Measurements from ENCODE around the gene GNPTAB. TPM values are rescaled to one million over a fixed set of nuclear protein-coding genes. Genes with fewer than 3 reads are reported as not detected.

GNPTAB gene
- total and polyA plus RNA-seq, 2 of the 8 experiments (the other 6 are each of a cell fraction or from before 2014, with no cell fraction given), result 21.5 to 51.3 TPM

- H2AFZ ChIP-seq (ENCODE audit: low read length), result no peak overlapping the region
- no peaks in the 10 kb centered on the region for H3K27me3 ChIP-seq (replicated peaks in 1 of 4; ENCODE audit: control insufficient read depth in 3 of 4, extremely low read depth in 1 of 4, insufficient read depth in 3 of 4, low read length in 3 of 4)
- 93% methylated on average over 2 of the region's 4 CpGs; no CpG with 5 or more reads in 1 of the 2 experiments for WGBS, 2 experiments (ENCODE audit: extremely low coverage in 1 of 2, insufficient coverage in 1 of 2, insufficient read length in 1 of 2, insufficient replicate concordance in 2 of 2, low coverage in 1 of 2, low lambda C conversion rate in 2 of 2, missing lambda C conversion rate in 1 of 2)
- no peaks in the 10 kb centered on the region for H3K23me2 ChIP-seq (ENCODE audit: low read depth, low read length)
- H2BK5ac ChIP-seq (ENCODE audit: low read depth, low read length), result no peak overlapping the region
- no peaks in the 10 kb centered on the region for H4K20me1 ChIP-seq (replicated peaks in 1 of 2; ENCODE audit: control insufficient read depth in 1 of 2, insufficient read depth in 2 of 2, low read length in 2 of 2)
- no peak overlapping the region for H3K4me2 ChIP-seq (ENCODE audit: insufficient read depth in 1 of 2, low read depth in 2 of 2, low read length in 2 of 2)
- H4K5ac ChIP-seq (ENCODE audit: insufficient read length, low read depth, low read length), result no peak overlapping the region
- no peaks in the 10 kb centered on the region for H3K79me2 ChIP-seq (ENCODE audit: control insufficient read depth in 1 of 2, insufficient read depth in 2 of 2, low read length in 2 of 2)
- no peak overlapping the region for H3K27ac ChIP-seq (ENCODE audit: low read depth, low read length)
- no peak overlapping the region for H3K4me3 ChIP-seq (ENCODE audit: extremely low read depth in 1 of 4, insufficient read depth in 2 of 4, low read depth in 3 of 4, low read length in 4 of 4)
- DNase-seq (ENCODE audit: low read depth in 1 of 2, low spot score in 2 of 2) (no peak), FAIRE-seq (no peak)
- H2AK5ac ChIP-seq (ENCODE audit: low read depth, low read length), result no peak overlapping the region
- no peak overlapping the region for H3K23ac ChIP-seq (ENCODE audit: insufficient read length)
- H3K18ac ChIP-seq (ENCODE audit: extremely low read depth, low read length), result no peak overlapping the region
- H3K4ac ChIP-seq (replicated peaks; ENCODE audit: insufficient read length, low read depth, low read length), result no peak overlapping the region
- H2BK12ac ChIP-seq (ENCODE audit: low read depth, low read length), result no peak overlapping the region
- H3K36me3 ChIP-seq (ENCODE audit: control insufficient read depth in 2 of 4, insufficient read depth in 4 of 4, low read length in 3 of 4), result no peaks in the 10 kb centered on the region
- H3K79me1 ChIP-seq (ENCODE audit: low read depth, low read length), result no peaks in the 10 kb centered on the region
- ChIA-PET POLR2A (ENCODE audit: partially characterized antibody) (interaction anchor here (0.8 kb wide), 1 partner anchor 48 kb away, joined by 3 read pairs; no protein-coding TSS in a partner anchor), CTCF (ENCODE audit: partially characterized antibody) (interaction anchor here (0.6 to 16.1 kb wide), 18 partner anchors 11 to 585 kb away, joined by 3 to 190 read pairs (median 4); partner anchors contain the start of gene GNPTAB)
- no peak overlapping the region for H3K14ac ChIP-seq (ENCODE audit: insufficient read length)
- no peaks in the 10 kb centered on the region for H3K4me1 ChIP-seq (replicated peaks in 1 of 4; ENCODE audit: control insufficient read depth in 3 of 4, insufficient read depth in 4 of 4, low read length in 3 of 4)
- no peak overlapping the region for H4K91ac ChIP-seq (replicated peaks; ENCODE audit: insufficient read length, low read length)
- H2BK120ac ChIP-seq (replicated peaks; ENCODE audit: low read depth, low read length), result no peak overlapping the region
- H2BK20ac ChIP-seq (ENCODE audit: low read length), result no peak overlapping the region
- no peak overlapping the region for H4K8ac ChIP-seq (ENCODE audit: extremely low read depth, insufficient read depth, low read length)
- no peak overlapping the region for H3K56ac ChIP-seq (replicated peaks; ENCODE audit: insufficient read length, low read depth, low read length)
- no peak overlapping the region for H2BK15ac ChIP-seq (ENCODE audit: low read length)
- H3K9me3 ChIP-seq (ENCODE audit: insufficient read depth in 2 of 2, low read depth in 1 of 2, low read length in 1 of 2), result no peaks in the 10 kb centered on the region
- H3K9ac ChIP-seq (replicated peaks in 1 of 4; ENCODE audit: extremely low read depth in 1 of 4, low read depth in 3 of 4, low read length in 3 of 4), result no peak overlapping the region
- TF ChIP-seq YY1 (IDR thresholded peaks at IDR 0.05; ENCODE audit: low read depth, low read length) (no peak), ATF2 (IDR thresholded peaks at IDR 0.05; ENCODE audit: low read length) (no peak), GABPA (IDR thresholded peaks at IDR 0.05; ENCODE audit: borderline replicate concordance, insufficient read depth, low read length) (no peak), CHD2 (IDR thresholded peaks at IDR 0.05; ENCODE audit: low read length) (no peak), SRF (IDR thresholded peaks at IDR 0.05; ENCODE audit: low read depth, low read length) (no peak), RAD21 (IDR thresholded peaks at IDR 0.05 in 1 of 2, conservative IDR thresholded peaks at IDR 0.05 in 1 of 2; ENCODE audit: low read depth in 2 of 2, low read length in 2 of 2) (no peak), NANOG (IDR thresholded peaks at IDR 0.05; ENCODE audit: insufficient read depth, low read depth, low read length, poor library complexity, severe bottlenecking) (no peak), SIX5 (IDR thresholded peaks at IDR 0.05; ENCODE audit: low read depth, low read length) (no peak), TAF1 (IDR thresholded peaks at IDR 0.05; ENCODE audit: low read depth, low read length) (no peak), SP4 (IDR thresholded peaks at IDR 0.05; ENCODE audit: low read length) (no peak)
Measured at GRCh38 chr12:101841069-101841468, 10.3 kb upstream of the GNPTAB start.
